ENCODE results near the gene NFAT5. TPM values are rescaled to one million over a fixed set of nuclear protein-coding genes. Genes with fewer than 3 reads are reported as not detected.

Gene NFAT5
- total RNA-seq, 1 experiment from 2014 or later: 21.0 TPM

DNA sequence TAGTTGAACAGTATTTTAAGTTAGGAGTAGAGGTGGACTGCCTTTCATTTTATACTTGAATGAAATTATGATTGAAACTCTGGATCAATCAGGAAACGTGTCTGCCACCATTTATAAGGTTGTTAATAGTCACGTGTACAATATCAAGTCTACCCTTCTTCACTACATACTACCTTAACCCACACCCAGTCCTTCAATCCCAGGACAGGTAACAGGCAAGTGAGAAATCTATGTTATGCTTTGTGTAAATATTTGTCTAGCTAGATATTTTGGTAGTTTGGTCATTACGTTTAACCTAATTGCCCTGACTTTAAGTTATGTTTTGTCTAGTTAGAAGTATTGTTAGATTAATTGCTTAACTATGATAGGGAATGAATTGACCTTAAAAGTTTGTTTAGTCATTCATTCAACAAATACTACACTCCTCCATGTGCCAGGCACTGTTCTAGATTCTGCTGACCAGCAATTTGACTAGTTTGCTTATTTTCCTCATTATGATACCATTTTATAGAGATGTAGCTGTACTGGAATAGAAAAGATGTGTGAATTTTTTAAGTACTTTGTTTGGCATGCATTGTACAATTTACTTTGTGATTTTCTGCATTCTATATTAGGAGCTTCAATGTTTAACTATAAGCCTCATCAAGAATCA is 88.6 kb downstream of the NFAT5 start:
- Histone ChIP-seq H2BK120ac (ENCODE audit: low read depth, low read length, poor library complexity, severe bottlenecking) (no peak overlapping the region), H2BK5ac (ENCODE audit: insufficient read length, low read length) (no peak overlapping the region), H3K27me3 (ENCODE audit: insufficient read depth, low read length) (no peaks in the 10 kb centered on the region), H2AFZ (ENCODE audit: low read length) (no peak overlapping the region), H3K18ac (ENCODE audit: insufficient read length, low read depth, low read length) (no peak overlapping the region), H3K27ac (ENCODE audit: insufficient read length, low read depth, low read length) (no peak overlapping the region), H3K4ac (ENCODE audit: low read depth, low read length) (no peak overlapping the region), H3K4me1 (ENCODE audit: insufficient read depth, low read length) (no peaks in the 10 kb centered on the region), H3T11ph (ENCODE audit: low read length) (no peak overlapping the region), H3K79me2 (ENCODE audit: insufficient read depth, low read length) (no peaks in the 10 kb centered on the region), H3K14ac (ENCODE audit: insufficient read depth, low read length) (no peak overlapping the region), H4K91ac (ENCODE audit: insufficient read length, low read depth, low read length) (no peak overlapping the region), H2AK5ac (ENCODE audit: insufficient read length, low read length) (no peak overlapping the region), H2BK20ac (ENCODE audit: low read depth, low read length, poor library complexity, severe bottlenecking) (no peak overlapping the region), H2BK15ac (ENCODE audit: low read depth, low read length) (no peak overlapping the region), H3K9ac (ENCODE audit: extremely low read depth, insufficient read length, low read length) (no peak overlapping the region), H4K8ac (replicated peaks; ENCODE audit: insufficient read length, low read depth, low read length) (no peak overlapping the region), H3K23me2 (ENCODE audit: insufficient read length, low read depth, low read length, poor library complexity, severe bottlenecking) (no peaks in the 10 kb centered on the region), H3K4me2 (ENCODE audit: insufficient read depth, insufficient read length, low read length) (no peak overlapping the region), H2BK12ac (ENCODE audit: insufficient read length, low read depth, low read length) (no peak overlapping the region), H4K5ac (ENCODE audit: insufficient read length, low read depth, low read length) (no peak overlapping the region), H3K23ac (ENCODE audit: insufficient read length, low read depth, low read length) (no peak overlapping the region), H4K20me1 (ENCODE audit: control insufficient read depth, insufficient read depth, insufficient read length) (no peaks in the 10 kb centered on the region), H3K79me1 (ENCODE audit: insufficient read depth, low read depth, low read length, poor library complexity, severe bottlenecking) (no peaks in the 10 kb centered on the region), H3K56ac (ENCODE audit: insufficient read length, low read depth, low read length) (no peak overlapping the region), H3K9me3 (ENCODE audit: control insufficient read depth, low read depth, low read length) (no peaks in the 10 kb centered on the region)
- H3K27ac Mint-ChIP-seq: no peak overlapping the region
- no peaks in the 10 kb centered on the region for H3K27me3 Mint-ChIP-seq (ENCODE audit: low read depth)
- H3K4me3 Mint-ChIP-seq: no peak overlapping the region
- no peak for DNase-seq
- H3K36me3 Mint-ChIP-seq (ENCODE audit: insufficient read depth in 1 of 3, low read depth in 3 of 3): peaks cover 2 to 27% (median 25%) of the 10 kb centered on the region in 3 experiments; a peak in 6 of 7 replicates
- no CpG with 5 or more reads among the region's 3 CpGs for WGBS (ENCODE audit: extremely low coverage, insufficient read length, low lambda C conversion rate)
- no peaks in the 10 kb centered on the region for H3K9me3 Mint-ChIP-seq
- TF ChIP-seq, protein P1, sequence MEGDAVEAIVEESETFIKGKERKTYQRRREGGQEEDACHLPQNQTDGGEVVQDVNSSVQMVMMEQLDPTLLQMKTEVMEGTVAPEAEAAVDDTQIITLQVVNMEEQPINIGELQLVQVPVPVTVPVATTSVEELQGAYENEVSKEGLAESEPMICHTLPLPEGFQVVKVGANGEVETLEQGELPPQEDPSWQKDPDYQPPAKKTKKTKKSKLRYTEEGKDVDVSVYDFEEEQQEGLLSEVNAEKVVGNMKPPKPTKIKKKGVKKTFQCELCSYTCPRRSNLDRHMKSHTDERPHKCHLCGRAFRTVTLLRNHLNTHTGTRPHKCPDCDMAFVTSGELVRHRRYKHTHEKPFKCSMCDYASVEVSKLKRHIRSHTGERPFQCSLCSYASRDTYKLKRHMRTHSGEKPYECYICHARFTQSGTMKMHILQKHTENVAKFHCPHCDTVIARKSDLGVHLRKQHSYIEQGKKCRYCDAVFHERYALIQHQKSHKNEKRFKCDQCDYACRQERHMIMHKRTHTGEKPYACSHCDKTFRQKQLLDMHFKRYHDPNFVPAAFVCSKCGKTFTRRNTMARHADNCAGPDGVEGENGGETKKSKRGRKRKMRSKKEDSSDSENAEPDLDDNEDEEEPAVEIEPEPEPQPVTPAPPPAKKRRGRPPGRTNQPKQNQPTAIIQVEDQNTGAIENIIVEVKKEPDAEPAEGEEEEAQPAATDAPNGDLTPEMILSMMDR (conservative IDR thresholded peaks at IDR 0.05): no peak
- no peaks in the 10 kb centered on the region for H3K4me1 Mint-ChIP-seq

Data from H9 (cell line).